H1 (cell line): ENCODE results near the gene GIGYF2. TPM values are rescaled to one million over a fixed set of nuclear protein-coding genes. Genes with fewer than 3 reads are reported as not detected.

ENCODE experiments used
- HDAC2 ChIP-seq, 2 experiments: fragments of 300-600 bp in 1 of 2; sonication (generic) in 1 of 2; IDR thresholded peaks; 2 replicates each; pipeline ENCODE4 v1.6.1; 2011 to 2012; ENCODE audit warnings: low read depth in 2 of 2, low read length in 2 of 2, mild to moderate bottlenecking in 2 of 2, moderate library complexity in 2 of 2, borderline replicate concordance in 1 of 2, inconsistent platforms in 1 of 2
- SIN3A ChIP-seq, 2 experiments: IDR thresholded peaks in 1 of 2; conservative IDR thresholded peaks in 1 of 2; 2 replicates each; pipeline ENCODE4 v1.6.1; 2011 to 2012; ENCODE audit warnings: low read length in 2 of 2, improper control_type of control experiment in 1 of 2, low read depth in 1 of 2, mild to moderate bottlenecking in 1 of 2
- SIX5 ChIP-seq: IDR thresholded peaks from 2 replicates; pipeline ENCODE4 v1.6.1; 2011; ENCODE audit warnings: mild to moderate bottlenecking, low read depth, low read length
- polyA plus RNA-seq, 7 experiments: library from polyadenylated mRNA; depleted of rRNA in 3 of 7; stranded (reverse) in 5 of 7; unstranded in 2 of 7; fragments of >200 nt in 5 of 7; fragments of 200-250 nt in 2 of 7; gene quantifications; 1 replicate in 5 of 7; 2 replicates in 1 of 7; 4 replicates in 1 of 7; pipeline versions ENCODE4 v1.2.1 to v1.2.3, GENCODE V29; 2011 to 2013; ENCODE audit warnings: missing spikeins in 2 of 7, mixed read lengths in 2 of 7
- total RNA-seq: library from RNA; stranded (reverse); fragmentation: NEBNext Ultra II Directional; extraction: Animal tissue kit (Norgen Biotek cat#: 25700); gene quantifications from 2 replicates; pipeline ENCODE4 v1.2.1, GENCODE V29; 2021
- TF ChIP-seq, protein P1 (sequence below): IDR thresholded peaks from 2 replicates; pipeline ENCODE4 v1.6.1; 2011; ENCODE audit warnings: low read depth, mild to moderate bottlenecking, low read length; ENCODE audit not compliant: insufficient read depth

The GIGYF2 gene
- total and polyA plus RNA-seq, 2 of the 8 experiments (the other 6 are each of a cell fraction or from before 2014, with no cell fraction given), result 22.3 to 62.0 TPM

DNA sequence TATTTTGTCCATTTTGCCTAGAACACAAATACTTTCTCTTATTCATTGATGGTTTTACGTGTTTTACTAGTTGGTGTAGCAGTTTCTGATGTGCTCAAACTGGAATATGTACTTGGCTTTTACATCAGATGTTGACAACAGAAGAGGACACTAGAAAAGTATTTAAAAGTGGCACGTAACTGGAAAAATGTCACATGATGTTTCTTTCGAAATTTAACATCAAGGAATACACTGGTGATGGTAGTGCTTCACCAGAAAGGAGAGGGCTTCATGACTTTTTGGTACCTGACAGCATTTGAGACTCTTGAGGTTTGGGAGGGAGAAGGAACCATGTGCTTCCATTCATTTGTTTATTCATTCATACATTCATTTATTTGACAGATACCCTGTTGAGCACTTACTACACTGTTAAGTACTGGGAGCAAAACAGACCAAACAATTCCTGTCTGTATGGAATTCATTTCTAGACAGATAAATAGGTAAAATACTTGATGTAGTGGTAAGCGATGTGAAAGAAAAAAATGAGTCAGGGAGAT is 1.5 kb downstream of the GIGYF2 start (continued):
- TF ChIP-seq SIN3A (conservative IDR thresholded peaks at IDR 0.05 in 1 of 2, IDR thresholded peaks at IDR 0.05 in 1 of 2; ENCODE audit: low read depth in 1 of 2, low read length in 2 of 2) (no peak), SIX5 (no peak), HDAC2 (IDR thresholded peaks at IDR 0.05; ENCODE audit: borderline replicate concordance in 1 of 2, low read depth in 2 of 2, low read length in 2 of 2) (no peak)
- TF ChIP-seq, protein P1, sequence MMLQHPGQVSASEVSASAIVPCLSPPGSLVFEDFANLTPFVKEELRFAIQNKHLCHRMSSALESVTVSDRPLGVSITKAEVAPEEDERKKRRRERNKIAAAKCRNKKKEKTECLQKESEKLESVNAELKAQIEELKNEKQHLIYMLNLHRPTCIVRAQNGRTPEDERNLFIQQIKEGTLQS, result no peak
